ENCODE data around the gene IL6R. TPM values are rescaled to one million over a fixed set of nuclear protein-coding genes. Genes with fewer than 3 reads are reported as not detected.
"Not testable (repeated sequence)": the region's sequence is repeated elsewhere in the genome, so short reads cannot be mapped to it uniquely, and the experiment has no call there.

The IL6R gene
- total RNA-seq, 2 donors from 2014 or later = 19.6 to 24.1 TPM

DNA sequence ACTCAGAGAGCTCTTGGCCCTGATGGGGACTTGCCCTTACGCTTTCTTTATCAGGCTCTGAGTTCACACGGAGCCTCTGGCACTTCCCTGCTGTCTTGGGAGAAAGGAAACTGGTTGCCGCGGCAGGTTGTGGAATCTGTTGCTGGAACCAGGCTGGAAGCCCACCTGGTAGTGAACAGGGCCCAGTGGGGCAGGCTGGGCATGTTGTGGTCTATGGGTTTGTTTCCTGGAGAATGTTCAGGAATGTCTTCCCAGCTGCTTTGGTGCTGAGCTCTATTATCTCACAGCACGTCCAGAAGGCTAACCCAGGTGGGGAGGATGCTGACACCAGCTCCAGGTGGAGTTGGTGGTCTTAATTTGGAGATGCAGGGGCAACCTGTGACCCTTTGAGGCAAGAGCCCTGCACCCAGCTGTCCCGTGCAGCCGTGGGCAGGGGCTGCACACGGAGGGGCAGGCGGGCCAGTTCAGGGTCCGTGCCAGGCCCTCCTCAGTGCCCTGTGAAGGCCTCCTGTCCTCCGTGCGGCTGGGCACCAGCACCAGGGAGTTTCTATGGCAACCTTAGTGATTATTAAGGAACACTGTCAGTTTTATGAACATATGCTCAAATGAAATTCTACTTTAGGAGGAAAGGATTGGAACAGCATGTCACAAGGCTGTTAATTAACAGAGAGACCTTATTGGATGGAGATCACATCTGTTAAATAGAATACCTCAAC lies 63.5 kb downstream of the IL6R start:
- intact Hi-C loops (cut with DNase I) = loop anchor here in 1 of 2 donors (10.0 kb wide), 1 partner anchor 114 kb away; no protein-coding TSS in a partner anchor
- DNase-seq (ENCODE audit: low spot score) = no peak

DNA sequence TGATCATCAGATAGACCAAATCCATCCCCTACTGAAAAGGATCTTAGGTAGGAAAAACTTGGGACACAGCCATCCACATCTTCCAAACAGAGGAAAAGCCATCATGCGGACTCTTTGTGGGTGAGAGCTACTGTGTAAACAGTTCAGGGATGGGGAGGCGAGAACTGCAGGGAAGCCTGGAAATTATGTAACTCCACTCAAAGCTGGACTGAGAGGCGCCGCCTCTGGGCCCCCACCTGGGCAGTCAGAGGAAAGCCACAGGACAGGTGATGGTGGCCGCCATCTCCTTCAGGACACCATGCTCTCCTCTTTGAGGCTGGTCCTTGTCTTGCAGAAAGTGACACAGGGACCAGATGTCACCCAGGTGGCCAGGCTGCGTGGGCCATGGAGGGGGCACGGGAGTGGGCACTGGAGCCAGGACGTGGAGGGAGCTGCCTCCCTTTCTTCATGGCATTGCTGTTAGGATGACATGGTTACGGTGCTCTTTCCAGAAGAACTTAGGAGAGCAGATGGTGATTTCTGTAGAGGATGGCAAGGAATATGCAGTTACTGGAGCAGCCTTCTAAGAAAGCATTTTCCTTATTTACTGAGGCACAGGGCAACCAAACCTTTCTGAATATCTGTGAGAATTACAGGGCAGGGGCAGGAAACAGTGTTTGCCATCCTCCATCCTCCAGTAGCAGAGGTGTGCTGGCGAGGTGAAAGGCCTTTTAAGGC lies 64.9 kb downstream of the IL6R start:
- intact Hi-C loops (cut with DNase I) = loop anchor here (5.0 to 10.0 kb wide), 2 partner anchors 87 to 115 kb away; partner anchors contain the start of gene UBE2Q1 (in 1 of the 2)
- no peak for DNase-seq (ENCODE audit: low spot score)

DNA sequence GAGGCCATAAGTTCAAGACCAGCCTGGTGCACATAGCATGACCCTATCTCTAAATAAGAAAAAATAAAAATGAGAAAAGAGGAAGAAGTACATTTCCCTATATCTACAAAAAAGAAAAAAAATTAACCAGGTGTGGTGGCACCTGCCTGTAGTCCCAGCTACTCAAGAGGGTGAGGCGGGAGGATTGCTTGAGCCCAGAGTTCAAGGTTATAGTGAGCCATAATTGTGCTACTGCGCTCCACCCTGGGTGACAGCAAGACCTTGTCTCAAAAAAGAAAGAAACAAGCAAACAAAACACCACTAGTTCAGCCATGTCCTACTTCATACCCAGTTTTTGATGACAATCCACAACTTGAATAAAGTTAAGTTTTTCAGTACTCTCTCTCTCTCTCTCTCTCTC lies 66.2 kb downstream of the IL6R start:
- DNase-seq (ENCODE audit: low spot score) = no peak
- intact Hi-C loops (cut with DNase I) = loop anchor here in 1 of 2 donors (5.0 kb wide), 1 partner anchor 86 kb away; the partner anchor contains the start of gene UBE2Q1

DNA sequence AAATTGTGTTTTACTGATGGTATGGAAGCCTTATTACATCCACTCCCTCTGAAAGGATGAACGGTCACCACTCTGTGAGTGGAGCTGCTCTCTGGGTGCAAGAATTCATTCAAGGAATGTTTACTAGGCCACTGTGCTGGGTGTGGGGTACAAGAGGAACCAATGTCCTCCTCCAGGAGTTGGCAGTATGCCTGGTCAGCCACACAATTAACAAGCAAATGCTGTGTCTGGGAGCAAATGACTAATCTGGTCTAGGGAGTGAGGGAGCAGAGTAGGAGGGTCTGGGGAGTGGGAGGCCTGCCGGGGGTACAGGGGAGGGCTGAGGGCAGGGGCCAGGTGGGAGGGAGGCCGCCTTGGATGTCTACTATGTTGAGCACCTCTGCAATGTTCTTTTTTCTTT lies 69.7 kb downstream of the IL6R start:
- intact Hi-C loops (cut with DNase I) = loop anchor here in 1 of 2 donors (5.0 kb wide), 1 partner anchor 82 kb away; the partner anchor contains the start of gene UBE2Q1
- no peak for DNase-seq (ENCODE audit: low spot score)

DNA sequence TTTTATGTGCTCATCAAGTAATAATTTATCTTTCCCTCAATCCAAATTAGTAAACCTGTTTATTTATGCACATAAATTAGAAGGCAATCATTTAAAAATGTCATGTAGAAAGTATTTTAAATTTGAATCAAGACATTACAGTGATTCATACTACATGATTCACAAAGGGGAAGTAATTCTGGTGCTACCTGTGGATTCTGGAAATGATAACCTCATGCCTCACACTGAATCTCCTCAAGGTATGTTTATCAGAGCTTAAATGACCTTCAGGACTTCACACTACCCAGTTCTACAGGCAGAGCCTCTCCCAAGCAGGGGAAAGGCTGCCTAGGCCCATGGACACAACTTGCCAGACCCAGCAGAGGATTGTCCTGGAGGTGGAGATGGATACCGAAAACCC lies 71.6 kb downstream of the IL6R start:
- intact Hi-C loops (cut with DNase I) = no loop called here
- no peak for DNase-seq (ENCODE audit: low spot score)

DNA sequence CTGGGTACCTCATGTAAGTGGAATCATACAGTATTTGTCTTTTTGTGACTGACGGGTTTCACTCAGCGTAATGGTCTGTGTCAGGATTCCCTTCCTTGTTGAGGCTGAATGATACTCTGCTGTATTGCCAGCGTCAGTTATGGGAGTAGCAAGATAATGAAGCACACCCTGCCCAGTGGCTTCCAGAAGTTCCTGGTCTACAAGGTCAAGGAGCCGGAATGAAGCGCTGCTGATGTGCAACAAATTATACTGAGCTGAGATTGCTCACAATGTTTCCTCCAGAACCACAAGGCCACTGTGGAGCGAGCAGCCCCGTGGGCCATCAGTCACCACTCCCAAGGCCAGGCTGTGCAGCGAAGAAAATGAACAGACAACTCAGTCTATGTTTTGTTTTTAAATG lies 72.9 kb downstream of the IL6R start:
- DNase-seq (ENCODE audit: low spot score) = no peak
- intact Hi-C loops (cut with DNase I) = no loop called here

DNA sequence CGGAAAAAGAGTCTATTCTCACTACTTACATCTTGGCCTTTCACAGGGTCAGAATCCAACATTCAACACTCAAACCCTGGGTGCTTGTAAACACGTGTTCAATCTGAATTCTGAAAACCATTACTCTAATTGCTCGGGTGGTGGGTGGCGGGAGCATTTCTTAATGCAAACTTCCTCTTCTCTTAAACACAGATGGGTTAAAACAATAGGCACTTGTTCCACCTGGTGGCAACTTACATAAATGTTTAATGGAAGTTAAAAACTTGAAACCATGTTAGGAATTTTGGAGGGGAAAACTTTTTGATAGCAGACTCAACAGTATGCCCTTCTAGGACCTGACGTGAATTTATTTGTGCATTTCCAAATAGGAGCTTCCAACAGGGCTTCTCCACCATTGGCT lies 73.5 kb downstream of the IL6R start:
- DNase-seq (ENCODE audit: low spot score) = no peak
- intact Hi-C loops (cut with DNase I) = no loop called here

DNA sequence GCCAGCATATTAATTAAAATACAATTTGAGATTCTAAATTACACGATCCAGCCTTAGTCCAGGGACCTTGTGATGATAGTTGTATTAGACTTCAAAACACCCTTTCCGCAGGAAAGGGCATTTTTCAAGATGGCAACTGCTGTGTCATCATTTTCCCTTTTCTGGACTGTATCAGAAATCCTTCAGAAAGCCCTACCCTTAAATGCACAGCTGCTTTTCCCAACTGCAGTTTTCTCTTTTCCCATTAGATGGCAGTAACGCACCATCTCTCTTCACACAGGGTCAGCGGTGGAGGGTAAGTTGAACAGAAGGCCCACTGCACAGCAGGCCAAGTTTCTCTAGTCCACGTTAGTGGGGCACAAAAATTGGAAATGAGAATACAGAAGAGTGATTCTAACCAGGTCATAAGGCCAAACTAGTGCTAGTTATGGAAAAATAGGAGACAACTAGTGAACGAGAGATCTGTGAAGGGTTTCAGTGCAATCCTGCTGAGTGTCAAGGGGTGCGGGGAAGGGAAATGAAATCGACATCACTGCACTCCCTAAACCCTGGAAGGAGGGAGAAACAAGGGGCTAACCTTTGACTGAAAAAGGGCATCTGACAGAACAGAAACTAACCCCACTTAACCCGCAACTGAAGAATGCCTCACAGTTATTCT lies 74.8 kb downstream of the IL6R start:
- DNase-seq (ENCODE audit: low spot score) = no peak
- intact Hi-C loops (cut with DNase I) = loop anchor here (10.0 kb wide), 2 partner anchors 65 to 395 kb away; partner anchors contain the start of gene KCNN3 (in 1 of the 2)

DNA sequence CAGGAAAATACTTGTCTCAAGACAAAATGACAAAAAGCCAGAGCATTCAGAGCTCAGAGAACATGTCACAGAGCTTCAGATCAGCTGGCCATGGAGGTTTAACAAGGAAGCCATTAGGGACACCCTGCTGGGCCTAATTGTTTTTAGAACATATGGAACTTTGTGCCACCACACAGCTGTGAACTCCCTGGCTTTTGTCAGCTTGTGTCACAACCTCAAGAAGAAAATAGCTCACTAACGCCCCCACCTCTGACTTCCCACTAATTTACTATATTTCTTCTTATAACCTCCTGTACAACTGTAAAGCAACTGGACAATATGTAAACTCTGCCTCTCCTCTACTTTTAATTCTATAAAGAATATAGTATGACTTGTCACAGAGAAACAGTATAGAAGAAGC lies 75.9 kb downstream of the IL6R start:
- intact Hi-C loops (cut with DNase I) = loop anchor here (10.0 kb wide), 2 partner anchors 64 to 394 kb away; partner anchors contain the start of gene KCNN3 (in 1 of the 2)
- DNase-seq (ENCODE audit: low spot score) = no peak

DNA sequence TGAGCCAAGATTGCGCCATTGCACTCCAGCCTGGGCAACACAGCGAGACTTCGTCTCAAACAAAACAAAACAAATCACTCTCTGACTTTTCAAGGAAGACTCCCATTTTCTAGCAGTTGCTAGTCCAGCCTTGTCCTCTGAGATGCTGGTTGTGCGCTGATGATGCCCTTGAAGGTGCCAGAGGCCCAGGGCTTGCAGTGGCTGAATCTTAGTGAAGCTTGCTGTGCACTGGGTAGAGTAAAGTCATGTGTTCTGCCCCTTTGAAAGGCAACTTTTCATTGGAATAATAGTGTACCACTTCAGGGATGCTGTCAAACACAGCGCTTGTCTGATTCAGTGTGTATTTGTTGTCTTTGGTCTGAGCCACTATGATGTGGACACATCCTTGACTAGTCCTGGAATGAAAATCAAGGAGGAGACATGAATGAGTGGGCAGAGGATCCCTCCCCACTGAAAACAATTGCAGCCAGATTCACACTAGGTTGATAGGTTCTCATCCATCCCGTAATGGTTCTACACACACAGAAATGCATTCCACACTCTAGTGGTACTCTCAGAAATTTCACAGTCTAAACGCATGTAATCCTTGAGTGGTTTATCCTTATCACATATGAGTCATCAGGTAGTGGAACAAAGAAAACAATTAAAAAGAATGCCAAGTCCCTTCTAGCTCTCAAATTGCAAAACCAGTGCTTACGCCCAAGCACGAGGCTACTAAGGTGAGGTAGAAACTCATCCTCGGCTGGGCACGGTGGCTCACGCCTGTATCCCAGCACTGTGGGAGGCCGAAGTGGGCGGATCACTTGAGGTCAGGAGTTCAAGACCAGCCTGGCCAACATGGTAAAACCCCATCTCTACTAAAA lies 79.0 kb downstream of the IL6R start:
- intact Hi-C loops (cut with DNase I) = loop anchor here (10.0 kb wide), 2 partner anchors 61 to 391 kb away; partner anchors contain the start of gene KCNN3 (in 1 of the 2)
- DNase-seq (ENCODE audit: low spot score) = no peak

DNA sequence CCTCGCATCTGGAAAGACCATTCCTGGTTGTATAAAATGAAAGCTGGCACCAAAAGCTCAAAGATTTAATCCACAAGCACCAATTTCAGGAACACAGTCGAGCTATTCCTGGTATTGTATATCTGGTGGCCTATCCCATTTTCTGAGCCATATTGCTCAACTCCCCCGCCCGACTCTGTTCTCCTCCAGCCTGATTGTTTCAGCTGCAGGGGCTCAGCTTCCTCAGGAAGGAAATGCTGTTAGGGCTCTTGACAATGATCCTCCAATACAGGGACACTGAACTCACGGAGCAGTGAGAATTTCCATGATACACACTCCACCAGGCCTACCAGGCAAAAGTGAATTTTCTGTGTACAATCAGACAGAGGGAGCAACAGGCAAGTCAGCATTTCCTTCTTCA lies 80.0 kb downstream of the IL6R start:
- no peak for DNase-seq (ENCODE audit: low spot score)
- intact Hi-C loops (cut with DNase I) = loop anchor here (5.0 to 10.0 kb wide), 3 partner anchors 60 to 390 kb away; partner anchors contain the start of gene KCNN3 (in 1 of the 2)

DNA sequence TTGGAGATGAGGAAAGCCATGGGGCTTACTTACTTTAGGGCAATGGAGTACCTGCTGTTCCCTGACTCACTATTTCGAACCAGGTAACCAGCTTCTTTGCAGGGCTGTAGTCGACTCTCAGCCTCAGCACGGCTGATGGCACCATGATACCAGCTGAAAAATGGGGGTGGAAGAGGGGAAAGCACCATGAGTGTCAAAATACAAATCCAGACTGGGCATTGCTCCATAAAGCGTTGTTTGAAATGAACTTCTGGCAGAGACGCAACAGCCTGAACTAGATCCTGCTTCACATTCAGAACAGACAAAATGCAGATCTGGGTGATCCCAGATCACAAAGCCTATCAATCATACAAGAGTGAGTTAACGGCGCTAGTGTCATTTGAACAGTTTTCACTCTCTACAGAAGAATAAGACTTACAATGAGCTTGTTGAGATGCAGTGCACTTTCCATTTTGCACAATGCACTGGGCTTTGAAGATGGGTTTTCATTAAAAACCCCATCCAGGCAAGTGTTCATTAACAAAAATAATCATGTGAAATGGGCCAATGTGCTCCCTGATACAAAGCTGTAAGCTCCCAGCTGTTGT lies 80.9 kb downstream of the IL6R start:
- intact Hi-C loops (cut with DNase I) = loop anchor here (5.0 to 10.0 kb wide), 3 partner anchors 59 to 389 kb away; partner anchors contain the start of gene KCNN3 (in 1 of the 2)

DNA sequence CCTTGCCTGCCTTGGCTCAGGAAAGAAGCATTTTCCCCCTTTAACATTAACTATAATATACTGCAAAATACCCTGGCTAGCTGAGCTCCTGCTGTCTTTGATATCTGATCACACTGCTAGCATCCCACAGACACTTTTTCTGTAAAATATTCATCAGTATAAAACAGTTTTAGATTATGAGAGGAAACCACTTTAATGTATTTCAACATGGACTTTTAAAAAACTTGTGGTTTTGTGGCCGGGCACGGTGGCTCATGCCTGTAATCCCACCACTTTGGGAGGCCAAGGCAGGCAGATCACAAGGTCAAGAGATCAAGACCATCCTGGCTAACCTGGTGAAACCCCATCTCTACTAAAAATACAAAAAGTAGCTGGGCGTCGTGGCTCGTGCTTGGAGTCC lies 81.6 kb downstream of the IL6R start:
- intact Hi-C loops (cut with DNase I) = loop anchor here (5.0 to 10.0 kb wide), 3 partner anchors 58 to 388 kb away; partner anchors contain the start of gene KCNN3 (in 1 of the 2)
- DNase-seq (ENCODE audit: low spot score) = not testable (repeated sequence)

More for the DNA sequence above, 80.9 kb downstream of the IL6R start:
- no peak for DNase-seq (ENCODE audit: low spot score)

DNA sequence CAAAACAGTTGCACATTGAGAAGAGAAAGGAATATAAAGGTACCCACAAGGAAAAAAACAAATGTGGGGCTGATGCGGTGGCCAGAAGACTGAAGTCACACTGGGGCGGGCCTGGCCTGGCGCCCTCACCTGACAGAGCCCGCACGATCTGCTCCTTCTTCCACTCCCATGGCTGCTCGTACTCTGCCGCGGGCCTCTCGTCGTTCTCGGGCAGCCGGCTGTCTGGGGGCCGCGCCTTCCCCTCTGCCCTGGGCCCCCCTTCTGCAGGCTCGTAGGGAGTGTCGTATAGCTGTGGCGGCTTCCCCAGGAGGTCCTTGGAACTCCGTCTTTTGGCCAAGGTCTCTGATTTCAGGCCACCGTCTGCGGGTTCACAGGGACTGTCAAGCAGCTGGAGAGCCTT lies 83.8 kb downstream of the IL6R start:
- no peak for DNase-seq (ENCODE audit: low spot score)
- intact Hi-C loops (cut with DNase I) = loop anchor here (5.0 to 10.0 kb wide), 3 partner anchors 56 to 386 kb away; partner anchors contain the start of gene KCNN3 (in 1 of the 2)

DNA sequence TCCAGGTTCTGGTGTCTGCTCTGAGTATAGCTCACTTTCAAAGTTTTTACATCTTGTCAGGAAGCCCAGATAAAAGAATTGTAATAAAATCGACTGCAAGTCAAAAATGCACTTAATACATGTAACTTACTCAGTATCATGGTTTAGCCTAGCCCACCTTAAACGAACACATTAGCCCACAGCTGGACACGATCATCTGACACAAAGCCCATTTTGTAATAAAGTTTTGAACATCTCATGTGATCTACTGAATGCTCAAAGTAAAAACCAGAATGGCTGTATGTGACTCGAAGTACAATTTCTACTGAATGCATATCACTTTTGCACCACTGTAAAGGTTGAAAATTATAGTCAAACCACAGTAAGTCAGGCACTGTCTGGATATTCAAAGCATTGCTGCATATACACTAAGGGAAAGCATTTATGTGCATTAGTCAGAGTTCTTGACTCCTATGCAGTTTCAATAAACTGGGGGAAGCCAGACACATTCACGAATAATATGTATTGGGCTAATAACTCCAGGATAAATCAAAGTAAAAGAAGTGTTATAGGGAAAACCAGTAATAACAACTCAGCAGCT lies 84.6 kb downstream of the IL6R start:
- intact Hi-C loops (cut with DNase I) = loop anchor here (5.0 to 10.0 kb wide), 3 partner anchors 55 to 385 kb away; partner anchors contain the start of gene KCNN3 (in 1 of the 2)

DNA sequence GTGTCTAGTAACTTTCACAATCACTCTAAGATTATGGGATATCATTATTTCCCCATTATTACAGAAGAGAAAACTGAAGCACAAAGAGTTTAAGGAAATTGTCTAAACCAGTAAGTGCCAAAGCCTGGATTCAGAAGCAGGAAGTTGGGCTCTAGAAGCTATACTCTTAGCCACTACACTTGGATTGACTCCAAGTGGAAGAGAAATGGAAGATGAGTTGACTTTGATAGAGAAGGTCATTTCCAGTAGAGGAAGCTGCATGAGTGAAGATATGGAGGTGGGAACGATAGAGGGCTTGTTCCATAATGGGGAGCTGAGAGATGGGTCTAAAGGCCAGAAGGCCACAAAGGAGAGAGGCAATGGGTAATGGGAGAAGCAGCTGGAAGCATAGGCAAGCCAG lies 85.2 kb downstream of the IL6R start:
- DNase-seq (ENCODE audit: low spot score) = no peak
- intact Hi-C loops (cut with DNase I) = no loop called here

More for the DNA sequence above, 84.6 kb downstream of the IL6R start:
- DNase-seq (ENCODE audit: low spot score) = no peak

DNA sequence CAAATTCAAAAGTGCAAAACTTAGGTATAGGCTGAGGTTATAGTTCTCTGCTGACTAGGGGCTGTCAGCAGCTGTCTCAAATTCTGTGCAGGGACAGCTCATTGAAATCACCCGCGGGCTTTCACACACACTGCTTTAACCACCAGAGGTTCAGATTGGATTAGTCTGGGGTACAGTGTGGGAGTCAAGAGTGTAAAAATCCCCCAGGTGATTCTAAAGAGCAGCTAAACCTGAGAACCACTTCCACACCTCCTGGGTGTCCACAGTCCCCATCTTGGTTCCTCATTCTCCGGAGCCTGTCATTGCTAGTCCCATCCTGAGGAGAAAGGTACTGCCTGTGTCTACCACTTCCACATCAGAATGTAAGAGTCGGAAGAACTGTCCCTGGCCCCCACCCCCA lies 87.0 kb downstream of the IL6R start:
- no peak for DNase-seq (ENCODE audit: low spot score)
- intact Hi-C loops (cut with DNase I) = no loop called here

DNA sequence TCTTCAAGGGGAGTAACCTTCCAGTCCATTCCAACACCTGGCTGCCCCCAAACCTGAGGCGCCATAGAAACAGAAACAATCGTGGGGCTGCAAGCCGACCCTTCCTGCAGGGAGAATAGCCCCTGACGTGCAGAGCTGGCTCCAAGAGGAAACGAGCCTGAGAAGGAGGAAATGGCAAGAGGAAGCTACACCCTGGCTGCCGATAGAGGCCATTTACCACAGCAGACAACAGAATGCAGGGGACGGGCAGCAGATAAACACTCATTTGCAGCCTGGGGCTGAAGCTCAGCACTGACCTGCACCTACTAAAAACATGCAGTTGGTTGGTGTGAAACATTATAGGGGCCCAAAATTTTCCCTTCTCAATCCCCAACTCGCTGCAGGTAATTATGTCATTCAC lies 88.1 kb downstream of the IL6R start:
- DNase-seq (ENCODE audit: low spot score) = no peak
- intact Hi-C loops (cut with DNase I) = no loop called here
